Fibroblast of the aortic adventitia (primary cell): ENCODE results near the gene TOB2. TPM values are rescaled to one million over a fixed set of nuclear protein-coding genes. Genes with fewer than 3 reads are reported as not detected.
"Not testable (repeated sequence)": the region's sequence is repeated elsewhere in the genome, so short reads cannot be mapped to it uniquely, and the experiment has no call there.

ENCODE experiments used
- DNase-seq: peaks from one replicate; pipeline ENCODE4 v3.0.0-alpha.2; 2010; ENCODE audit warnings: low read depth
- H3K4me3 ChIP-seq: 2 replicates; pipeline ENCODE4 v1.5.1; 2011; ENCODE audit warnings: low read depth, mild to moderate bottlenecking, control low read depth, low read length, moderate library complexity
- CTCF ChIP-seq: IDR thresholded peaks from 2 replicates; pipeline ENCODE4 v1.5.1; 2011; ENCODE audit warnings: mild to moderate bottlenecking, low read length, control low read depth, inconsistent platforms; ENCODE audit not compliant: insufficient read depth
- total RNA-seq: library from RNA; depleted of rRNA; stranded (reverse); fragments of >200 nt; gene quantifications from 2 replicates; pipeline ENCODE4 v1.2.3, GENCODE V29; 2012; ENCODE audit warnings: low replicate concordance

TOB2 gene
- total RNA-seq, 1 donor, result 25.4 TPM

DNA sequence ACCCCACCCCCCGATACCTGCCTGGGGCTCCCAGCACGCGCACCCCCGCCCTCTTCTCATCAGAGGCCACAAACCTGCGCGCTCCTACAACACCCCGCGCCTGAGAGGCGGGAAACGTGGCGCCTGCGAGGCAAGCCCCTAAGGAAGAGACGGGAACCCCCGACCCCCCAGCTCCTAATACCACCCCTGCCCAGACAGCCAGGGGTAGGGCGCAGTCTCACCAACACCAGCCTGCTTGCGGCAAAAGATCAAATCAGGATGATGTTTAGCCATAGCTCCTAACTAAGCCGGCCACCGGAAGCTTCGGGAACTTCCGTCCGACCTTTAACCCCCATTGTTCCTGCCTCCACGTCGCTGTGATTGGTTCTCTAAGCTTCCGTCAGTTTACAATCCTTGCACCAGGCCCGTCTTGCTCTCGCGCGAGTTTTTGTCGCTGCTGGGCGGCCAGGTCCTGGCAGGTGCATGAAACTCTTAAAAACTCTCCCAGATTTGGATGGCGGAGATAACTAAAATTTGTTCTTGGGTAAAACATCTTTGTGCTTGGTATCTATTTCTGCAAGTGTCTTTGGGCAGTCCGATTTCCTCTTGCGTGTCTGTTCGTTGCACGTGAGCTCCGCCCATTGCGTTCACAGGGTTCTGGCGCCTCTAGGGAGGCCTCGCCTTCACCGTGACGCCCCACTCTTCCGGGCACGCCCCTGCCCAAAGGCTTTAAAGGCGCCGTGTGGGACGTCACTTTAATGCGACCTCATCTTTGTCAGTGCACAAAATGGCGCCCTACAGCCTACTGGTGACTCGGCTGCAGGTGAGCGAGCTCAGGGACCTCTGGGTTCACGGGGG, 22.0 kb upstream of the TOB2 start, which contains the start of the genes ACO2 and PHF5A:
ACO2 (plus strand) TSS at position 737 of the 837 bp plus-strand sequence; CDS start at position 767, 30 bp downstream.
PHF5A (minus strand) TSS at position 312 of the 837 bp plus-strand sequence; CDS start at position 273, 39 bp downstream.
- H3K4me3 ChIP-seq, result peak within 1 kb of the TSS; percentile 98
- TF ChIP-seq CTCF, result no peak
- DNase-seq, result peak; percentile 99

DNA sequence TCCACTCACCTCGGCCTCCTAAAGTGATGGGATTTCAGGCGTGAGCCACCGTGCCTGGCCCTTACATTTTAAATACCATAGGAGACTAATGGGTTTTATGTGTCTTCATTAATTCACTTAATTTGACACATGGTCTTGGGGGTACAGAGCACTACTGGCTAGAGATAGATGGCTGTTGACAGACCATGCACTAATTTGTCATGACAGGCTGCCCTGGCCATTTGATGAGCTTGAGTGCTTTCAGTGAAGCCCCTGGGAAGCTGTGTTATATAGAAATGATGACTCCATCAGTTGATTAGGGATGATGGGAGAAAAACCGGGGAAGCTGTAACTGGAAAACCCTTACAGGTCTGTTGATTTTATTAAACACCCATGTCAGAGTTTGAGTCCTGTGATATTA, 15.3 kb upstream of the TOB2 start:
- no peak overlapping the region for H3K4me3 ChIP-seq
- DNase-seq, result no peak
- TF ChIP-seq CTCF, result no peak

DNA sequence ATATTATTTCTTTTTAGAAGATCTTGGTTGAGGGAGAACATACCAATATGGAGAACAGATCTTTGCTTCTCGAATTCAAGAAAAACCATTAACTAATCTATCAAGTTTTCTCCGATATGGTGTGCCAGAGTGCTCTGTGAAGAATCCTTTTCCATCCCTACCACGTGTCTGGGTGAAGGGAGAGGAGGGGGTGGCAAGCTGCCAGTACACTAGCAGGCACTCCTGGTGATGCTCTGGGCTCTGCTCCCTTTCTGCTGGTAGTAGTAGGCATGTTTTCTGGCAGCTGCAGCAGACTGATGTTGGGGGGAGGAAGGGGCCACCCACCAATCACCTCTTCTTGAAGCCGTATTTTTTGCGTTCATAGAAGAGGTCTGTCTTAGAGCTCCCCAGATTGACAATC, 13.5 kb upstream of the TOB2 start:
- H3K4me3 ChIP-seq, DNase-seq: not testable (repeated sequence)

DNA sequence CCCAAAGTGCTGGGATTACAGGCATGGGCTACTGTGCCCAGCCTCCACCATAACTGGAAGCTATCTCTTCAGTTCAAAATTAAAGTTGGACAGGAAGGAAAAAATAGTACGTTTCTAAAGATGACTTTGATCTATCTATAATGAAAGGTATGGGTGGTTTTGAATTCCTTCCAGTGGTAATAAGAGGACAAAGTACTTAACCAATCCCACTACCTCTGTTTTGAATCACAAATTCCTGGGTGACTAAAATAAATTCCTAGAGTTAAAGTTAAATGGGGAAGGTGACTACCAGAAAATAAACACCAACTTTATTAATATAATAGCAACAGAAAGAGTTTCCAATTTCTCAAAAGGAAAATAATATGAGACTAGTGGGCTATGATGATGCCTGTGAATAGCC, 12.8 kb upstream of the TOB2 start:
- no peak for DNase-seq
- no peak overlapping the region for H3K4me3 ChIP-seq
- TF ChIP-seq CTCF, result no peak

GRCh38 chr22:41458161-41458728, 11.6 kb upstream of the TOB2 start:
- H3K4me3 ChIP-seq, result no peak overlapping the region
- DNase-seq, result no peak
- TF ChIP-seq CTCF, result no peak

- H3K4me3 ChIP-seq, result peak overlapping the region; percentile 95
- TF ChIP-seq CTCF, result no peak
- peak; percentile 99 for DNase-seq
Measured at GRCh38 chr22:41448189-41448808, 1.7 kb upstream of the TOB2 start.

GRCh38 chr22:41447435-41448188, 1.0 kb upstream of the TOB2 start:
- H3K4me3 ChIP-seq, result peak overlapping the region; percentile 95
- peak; percentile 53 for DNase-seq
- no peak for TF ChIP-seq CTCF
